HG02938 (cell line): ENCODE data around the gene TRIM4.
"Not testable (repeated sequence)": the region's sequence is repeated elsewhere in the genome, so short reads cannot be mapped to it uniquely, and the experiment has no call there.

Experiments used
- ATAC-seq: cut with Tn5 transposase; IDR thresholded peaks from one replicate; pipeline ENCODE4 v1.9.1; 2021; ENCODE audit warnings: mild to moderate bottlenecking, moderate library complexity; ENCODE audit not compliant: unreplicated experiment

TRIM4 gene, protein sequence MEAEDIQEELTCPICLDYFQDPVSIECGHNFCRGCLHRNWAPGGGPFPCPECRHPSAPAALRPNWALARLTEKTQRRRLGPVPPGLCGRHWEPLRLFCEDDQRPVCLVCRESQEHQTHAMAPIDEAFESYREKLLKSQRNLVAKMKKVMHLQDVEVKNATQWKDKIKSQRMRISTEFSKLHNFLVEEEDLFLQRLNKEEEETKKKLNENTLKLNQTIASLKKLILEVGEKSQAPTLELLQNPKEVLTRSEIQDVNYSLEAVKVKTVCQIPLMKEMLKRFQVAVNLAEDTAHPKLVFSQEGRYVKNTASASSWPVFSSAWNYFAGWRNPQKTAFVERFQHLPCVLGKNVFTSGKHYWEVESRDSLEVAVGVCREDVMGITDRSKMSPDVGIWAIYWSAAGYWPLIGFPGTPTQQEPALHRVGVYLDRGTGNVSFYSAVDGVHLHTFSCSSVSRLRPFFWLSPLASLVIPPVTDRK

DNA sequence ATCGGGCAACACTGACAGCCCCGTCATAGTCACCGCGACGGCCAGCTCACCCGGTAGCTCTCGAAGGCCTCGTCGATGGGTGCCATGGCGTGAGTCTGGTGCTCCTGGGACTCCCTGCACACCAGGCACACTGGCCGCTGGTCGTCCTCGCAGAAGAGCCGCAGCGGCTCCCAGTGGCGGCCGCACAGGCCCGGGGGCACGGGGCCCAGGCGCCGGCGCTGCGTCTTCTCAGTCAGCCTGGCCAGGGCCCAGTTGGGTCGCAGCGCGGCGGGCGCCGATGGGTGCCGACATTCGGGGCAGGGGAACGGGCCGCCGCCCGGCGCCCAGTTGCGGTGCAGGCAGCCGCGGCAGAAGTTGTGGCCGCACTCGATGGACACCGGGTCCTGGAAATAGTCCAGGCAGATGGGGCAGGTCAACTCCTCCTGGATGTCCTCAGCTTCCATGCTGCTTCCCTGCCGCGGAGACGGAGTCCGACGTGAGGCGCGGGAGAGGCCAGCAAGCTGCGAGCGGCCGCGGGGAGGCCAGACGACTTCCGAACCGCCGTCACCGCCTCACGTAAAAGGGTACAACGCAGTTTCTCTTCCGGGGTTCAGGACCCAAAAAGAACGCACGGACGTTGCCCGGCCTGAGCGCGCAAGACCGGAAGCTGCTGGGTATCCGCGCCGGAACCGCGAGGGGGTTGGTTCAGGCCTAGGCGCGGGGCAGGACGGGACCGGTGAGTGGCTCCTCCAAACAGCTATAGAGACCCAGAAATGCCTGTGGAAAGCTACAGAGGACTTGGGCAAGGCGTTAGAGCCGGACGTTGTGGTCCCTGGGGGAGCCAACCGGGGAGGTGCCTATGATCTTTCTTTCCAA is at the start of gene TRIM4:
TRIM4 (minus strand) TSS at position 572 of the 855 bp plus-strand sequence; CDS start at position 443, 129 bp downstream.
- ATAC-seq: peak; percentile 92

DNA sequence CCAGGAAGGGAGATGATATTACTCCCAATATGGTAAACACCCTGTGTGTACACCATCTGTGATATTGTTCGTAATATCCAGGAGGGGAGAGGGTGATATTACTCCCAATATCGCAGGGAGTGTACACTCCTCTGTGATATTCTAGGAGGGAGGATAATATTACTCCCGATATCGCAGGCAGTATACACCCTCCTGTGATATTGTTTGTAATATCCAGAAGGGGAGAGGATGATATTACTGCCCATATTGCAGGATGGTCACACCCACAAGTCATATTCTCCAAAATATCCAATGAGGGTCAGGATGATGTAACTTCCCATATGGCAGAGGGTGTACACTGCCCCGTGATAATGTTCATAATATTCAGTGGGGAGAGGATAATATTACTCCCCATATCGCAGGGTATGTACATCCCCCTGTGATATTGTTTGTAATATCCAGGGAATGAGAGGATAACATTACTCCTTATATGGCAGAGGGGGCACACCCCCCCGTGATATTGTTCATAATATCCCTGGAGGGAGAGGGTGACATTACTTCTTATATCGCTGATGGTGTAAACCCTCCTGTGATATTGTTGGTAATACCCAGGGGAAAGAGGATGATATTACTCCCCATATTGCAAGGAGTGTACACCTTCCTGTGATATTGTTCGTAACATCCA is 39.4 kb upstream of the TRIM4 start:
- no peak for ATAC-seq

DNA sequence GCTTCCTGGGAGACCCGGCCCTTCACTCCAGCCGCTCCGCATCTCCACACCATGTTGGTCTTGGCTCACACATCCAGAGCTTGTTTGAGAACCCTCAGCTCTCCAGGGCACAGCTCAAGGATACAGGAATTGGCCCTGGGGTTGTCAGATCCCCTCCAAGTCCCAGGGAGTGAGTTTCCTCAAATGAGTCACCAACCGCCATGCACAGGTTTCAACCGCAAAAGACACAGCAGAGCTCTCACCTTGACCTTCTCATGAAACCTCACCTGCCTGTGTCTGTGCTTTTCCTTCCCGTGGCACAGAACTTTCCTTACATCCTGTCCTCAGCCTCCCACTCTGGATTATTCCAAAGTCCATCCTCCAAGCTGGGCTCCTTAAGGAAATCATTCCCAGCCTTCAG is 35.9 kb upstream of the TRIM4 start:
- no peak for ATAC-seq

DNA sequence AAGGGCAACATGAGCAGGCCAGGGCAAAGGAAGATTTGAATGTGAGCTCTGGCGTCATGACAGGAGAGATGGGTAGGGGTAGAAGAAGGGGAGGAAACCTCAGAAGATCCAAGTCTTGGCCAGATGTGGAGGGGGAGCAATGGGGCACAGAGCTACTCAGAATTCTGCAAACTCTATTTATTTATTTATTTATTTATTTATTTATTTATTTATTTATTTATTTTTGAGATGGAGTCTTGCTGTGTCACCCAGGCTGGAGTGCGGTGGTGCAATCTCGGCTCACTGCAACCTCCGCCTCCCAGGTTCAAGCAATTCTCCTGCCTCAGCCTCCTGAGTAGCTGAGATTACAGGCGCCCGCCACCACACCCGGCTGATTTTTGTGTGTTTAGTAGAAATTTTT is 35.3 kb upstream of the TRIM4 start:
- not testable (repeated sequence) for ATAC-seq

DNA sequence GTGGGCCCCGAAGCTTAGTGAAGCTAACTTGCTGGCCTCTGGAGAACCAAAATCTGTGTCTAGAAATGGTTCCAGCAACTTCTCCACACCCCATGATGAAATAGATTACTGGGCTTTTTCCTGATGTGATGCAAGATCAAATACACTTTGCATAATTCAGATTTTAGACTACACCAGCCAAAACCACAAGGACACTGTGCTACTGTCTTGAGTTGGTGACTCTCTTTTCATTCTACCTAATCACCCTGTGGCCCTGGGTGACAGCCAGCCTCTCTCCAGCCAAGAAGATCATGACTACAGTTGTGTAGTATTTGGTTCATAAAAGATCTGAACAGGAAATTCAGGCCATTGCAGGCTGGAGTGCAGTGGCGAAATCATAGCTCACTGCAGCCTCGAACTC is 34.3 kb upstream of the TRIM4 start:
- ATAC-seq: no peak

DNA sequence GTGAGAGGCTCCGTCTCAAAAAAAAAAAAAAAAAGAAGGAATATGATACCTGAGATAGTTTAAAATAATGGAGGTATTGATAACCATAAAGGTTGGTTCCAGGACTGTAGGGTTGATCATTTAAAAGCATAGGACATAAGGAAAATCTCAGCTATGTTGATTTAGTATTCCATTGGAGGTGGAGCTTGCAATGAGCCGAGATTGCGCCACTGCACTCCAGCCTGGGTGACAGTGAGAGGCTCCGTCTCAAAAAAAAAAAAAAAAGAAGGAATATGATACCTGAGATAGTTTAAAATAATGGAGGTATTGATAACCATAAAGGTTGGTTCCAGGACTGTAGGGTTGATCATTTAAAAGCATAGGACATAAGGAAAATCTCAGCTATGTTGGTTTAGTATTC is 33.3 kb upstream of the TRIM4 start:
- not testable (repeated sequence) for ATAC-seq

DNA sequence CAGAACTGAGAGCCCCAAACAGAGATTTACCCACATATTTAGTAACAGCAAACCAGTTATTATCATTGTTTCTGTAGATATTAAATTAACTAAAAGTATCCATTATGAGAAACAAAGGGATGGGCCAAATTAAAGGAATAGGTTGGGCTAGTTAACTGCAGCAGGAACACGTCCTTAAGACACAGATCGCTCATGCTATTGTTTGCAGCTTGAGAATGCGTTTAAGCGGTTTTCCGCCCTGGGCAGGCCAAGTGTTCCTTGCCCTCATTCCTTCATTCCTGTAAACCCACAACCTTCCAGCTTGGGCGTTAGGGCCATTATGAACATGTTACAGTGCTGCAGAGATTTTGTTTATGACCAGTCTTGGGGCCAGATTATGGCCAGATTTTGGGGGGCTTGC is 31.5 kb upstream of the TRIM4 start:
- ATAC-seq: not testable (repeated sequence)

DNA sequence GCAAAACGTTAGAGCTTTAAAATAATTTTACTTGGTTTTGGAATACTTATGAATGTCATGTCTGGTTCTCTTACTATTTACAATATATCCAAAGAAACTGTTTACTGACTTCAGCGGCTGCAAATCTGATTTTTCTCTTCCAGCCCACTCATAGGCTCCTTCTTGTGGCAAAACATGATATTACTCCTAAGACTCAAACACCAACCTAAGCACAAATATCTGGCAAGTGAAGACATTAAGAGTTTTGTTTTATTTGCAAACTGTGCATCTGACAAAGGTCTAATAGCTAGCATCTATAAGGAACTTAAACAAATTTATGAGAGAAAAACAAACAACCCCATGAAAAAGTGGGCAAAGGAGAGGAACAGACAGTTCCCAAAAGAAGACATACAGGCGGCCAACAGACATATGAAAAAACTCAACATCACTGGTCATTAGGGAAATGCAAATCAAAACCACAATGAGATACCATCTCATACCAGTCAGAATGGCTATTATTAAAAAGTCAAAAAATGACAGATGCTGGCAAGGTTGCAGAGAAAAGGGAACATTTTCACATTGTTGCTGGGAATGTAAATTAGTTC is 30.4 kb upstream of the TRIM4 start:
- no peak for ATAC-seq

DNA sequence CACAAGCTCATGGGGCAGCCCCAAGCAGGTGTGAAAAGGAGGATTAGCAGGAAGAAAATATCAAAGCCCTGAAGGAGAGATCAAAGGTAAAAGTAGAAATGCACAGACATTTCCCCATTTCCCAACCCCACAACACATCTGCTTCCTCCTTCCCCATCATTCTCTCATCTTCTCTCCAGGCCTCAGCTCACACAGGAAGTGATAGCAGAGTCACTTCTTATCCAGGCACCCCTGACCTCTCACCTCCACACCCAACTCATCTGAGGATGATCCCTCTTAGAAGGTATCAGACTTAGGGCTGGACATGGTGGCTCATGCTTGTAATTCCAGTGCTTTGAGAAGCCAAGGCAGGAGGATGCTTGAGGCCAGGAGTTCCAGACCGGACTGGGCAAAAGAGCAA is 28.3 kb upstream of the TRIM4 start:
- ATAC-seq: no peak

DNA sequence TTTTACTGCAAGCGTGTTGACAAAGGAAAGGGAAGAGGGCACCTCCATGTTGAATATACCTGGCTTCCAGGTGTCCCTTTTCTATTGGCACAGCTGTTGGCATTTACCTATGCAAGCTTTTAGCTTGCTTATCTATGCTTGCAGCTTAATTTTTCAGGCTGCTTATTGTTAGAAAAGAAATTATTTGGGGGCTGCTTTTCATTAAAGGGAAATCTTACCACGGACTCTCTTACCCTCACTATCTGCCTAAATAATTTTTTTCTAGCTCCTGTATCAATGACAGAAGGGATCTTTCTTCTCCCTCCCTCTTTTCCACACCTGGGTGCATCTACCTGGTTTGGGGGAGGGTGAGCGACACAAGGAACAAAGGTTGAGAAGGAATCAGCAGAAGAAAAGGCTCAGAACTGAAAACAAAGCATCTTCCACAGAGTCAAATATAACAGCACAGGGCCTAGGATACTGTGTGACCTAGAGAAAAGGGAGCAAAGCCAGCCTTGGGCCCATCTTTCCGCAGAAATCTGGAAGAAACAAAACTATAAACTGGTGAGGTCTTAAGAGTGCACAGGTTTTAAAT is 25.3 kb upstream of the TRIM4 start:
- ATAC-seq: no peak

DNA sequence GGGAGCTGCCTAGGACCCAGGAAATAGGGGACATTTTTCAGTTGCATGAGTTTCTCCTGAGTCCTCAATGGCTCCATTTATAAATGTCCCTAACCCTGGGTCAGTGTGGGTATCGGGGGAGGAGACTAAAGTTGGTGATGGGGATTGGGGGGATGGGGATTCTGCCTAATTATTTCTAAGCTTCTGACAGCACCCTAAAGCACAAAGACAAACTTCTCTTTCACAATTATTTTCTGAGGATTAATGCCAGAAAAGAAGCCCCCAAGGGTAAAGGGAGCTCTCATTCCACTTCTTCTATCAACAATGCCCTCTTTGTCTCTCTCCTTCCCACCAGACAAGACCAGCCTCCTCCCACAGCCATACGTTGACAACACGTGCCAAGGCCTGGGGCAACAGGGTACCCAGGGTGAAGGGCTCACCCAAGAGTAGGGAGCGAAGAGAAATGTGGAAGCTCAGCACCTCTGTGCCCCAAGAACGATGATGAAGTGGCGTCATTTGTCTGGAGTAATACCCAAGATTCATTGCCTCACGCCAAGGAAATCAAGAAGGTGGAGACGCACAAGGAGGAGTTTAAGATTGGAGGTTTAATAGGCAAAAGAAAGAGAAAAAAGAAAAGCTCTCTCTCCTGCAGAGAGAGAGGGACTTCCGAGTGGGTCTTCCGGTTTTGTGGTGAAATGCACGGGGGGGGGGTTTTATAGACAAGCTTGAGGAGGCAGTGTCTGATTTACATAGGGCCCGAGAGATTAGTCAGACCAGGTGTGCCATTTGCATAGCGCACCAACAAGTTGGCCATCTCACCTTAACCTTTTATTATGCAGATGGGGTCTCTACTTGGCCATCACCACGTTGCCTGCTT is 24.5 kb upstream of the TRIM4 start:
- ATAC-seq: no peak

DNA sequence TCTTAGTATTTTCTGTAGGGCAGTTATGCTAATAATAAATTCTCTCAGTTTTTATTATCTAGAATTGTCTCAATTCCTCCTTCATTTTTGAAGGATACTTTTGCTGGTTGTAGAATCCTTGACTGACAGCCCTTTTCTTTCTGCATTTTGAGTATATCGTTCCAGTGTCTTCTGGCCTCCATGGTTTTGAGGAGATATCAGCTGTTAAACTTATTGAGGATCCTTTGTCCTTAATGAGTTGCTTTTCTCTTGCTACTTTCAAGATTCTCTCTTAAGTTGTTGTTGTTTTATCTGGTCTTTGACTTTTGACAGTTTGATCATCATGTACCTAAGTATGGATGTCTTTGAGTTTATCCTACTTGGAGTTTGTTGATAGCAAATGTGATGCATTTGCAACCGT is 19.0 kb upstream of the TRIM4 start:
- no peak for ATAC-seq

DNA sequence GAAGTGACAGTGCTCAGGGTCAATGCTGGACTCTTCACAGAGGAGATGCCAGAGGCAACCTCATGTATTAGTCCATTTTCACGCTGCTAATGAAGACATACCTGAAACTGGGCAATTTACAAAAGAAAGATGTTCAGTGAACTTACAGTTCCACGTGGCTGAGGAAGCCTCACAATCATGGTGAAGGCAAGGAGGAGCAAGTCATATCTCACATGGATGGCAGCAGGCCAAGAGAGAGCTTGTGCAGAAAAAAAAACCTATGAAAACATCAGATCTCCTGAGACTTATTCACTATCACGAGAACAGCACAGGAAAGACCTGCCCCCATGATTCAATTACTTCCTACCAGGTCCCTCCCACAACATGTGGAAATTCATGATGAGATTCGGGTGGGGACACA is 15.7 kb upstream of the TRIM4 start:
- not testable (repeated sequence) for ATAC-seq

DNA sequence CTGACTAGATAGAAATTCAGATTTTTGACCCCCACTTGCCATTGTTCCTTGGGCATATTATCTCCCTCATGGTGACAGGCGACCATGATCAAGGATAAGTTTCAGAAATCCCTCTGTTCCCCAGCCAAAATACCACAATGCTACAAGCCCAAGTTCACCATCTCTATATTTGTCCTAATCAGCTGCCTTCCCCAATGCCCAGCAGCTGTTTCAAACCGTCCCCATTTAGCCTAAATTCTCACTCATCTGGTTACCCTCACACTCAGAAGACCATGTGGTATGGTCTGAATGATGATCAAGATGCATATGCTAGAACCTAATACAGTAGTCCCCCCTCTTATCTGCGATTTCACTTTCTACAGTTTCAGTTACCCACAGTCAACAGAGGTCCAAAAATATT is 11.0 kb upstream of the TRIM4 start:
- ATAC-seq: no peak

DNA sequence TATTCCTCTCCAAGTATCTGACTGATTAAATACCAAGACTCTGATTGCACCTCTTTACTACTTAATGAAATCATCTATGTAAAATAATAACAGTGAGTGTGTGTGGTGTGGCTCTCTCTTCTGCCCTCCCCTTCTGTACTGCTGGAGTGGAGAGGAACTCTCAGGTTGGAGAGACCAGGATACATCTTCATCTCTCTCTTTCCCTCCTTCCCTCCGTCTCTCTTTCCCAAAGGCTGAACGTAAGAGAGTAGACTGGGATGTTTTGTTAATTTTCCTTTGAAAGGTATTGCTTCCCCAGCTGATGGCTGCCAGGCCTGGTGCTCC is 10.4 kb upstream of the TRIM4 start:
- no peak for ATAC-seq

DNA sequence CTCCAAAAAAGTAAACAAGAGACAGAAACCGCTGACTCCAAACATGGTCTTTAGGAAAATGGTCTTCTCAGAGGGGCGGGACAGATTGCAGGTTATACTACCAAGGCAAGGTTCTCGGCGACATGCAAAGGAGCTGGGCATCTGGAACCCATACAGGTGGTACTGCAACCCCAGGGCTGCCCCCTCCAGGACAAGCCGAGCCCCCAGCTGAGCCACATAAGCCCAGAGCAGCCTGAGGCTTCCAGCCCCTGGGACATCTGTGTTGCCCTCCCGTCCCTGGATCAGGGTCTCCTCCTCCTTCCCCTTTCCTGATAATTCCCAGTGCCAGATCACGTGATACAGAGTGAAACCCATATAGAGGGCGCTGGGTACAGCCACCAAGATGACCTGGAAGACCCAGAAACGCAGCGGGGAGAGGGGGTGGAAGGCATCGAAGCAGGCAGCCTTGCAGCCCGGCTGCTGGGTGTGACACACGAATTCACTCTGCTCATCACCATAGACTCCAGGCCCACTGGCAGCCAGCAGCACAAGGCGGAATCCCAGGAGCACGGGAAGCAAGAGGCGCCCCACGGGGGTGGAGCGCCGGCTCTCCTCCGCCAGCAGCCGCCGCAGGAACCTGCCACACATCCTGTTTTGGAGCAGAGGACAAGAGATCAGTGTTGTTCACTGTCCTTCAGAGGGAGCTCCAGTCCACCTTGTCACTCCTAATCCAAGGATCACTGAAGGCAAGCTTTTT is 9.8 kb upstream of the TRIM4 start, which contains the start of gene GJC3:
GJC3 (minus strand) TSS at position 627 of the 736 bp plus-strand sequence; CDS start at position 627, 0 bp downstream.
- no peak for ATAC-seq

DNA sequence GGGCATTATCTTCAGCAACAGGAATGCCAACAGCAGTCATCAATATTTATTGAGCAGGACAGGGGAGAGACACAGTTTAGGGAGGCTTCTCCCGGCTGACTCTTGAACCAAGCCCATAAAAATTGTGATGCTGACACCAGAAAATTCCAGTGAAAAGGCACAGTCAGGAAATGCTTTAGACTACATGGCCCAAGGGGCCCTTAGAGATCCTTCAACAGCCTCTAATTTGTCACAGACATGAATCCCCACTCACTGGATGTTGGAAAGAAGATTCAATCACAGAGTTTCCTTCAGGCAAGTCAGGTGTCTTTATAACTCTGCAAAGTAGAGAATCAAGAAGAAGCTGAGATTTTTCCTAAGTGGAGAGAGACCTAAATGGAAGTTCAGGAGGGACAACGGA is 8.9 kb upstream of the TRIM4 start:
- no peak for ATAC-seq

DNA sequence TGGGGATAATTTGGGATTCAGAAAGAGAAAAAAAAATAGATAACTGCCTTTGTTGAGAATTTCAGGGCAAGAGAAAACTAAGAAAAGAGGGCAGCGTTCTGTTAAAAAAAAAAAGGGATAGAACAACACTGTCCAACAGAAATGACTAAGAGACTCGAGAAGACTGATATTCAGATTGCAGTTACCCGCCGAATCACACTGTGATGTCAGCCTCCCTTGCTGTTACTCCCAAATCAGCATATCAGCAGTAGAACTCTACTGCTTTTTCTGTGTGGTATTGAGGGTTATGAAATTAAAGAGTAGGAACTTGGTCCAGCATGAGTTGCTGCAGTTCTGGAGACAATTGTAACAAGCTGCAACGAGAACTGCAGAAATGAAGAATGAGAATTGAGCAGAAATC is 8.2 kb upstream of the TRIM4 start:
- no peak for ATAC-seq

DNA sequence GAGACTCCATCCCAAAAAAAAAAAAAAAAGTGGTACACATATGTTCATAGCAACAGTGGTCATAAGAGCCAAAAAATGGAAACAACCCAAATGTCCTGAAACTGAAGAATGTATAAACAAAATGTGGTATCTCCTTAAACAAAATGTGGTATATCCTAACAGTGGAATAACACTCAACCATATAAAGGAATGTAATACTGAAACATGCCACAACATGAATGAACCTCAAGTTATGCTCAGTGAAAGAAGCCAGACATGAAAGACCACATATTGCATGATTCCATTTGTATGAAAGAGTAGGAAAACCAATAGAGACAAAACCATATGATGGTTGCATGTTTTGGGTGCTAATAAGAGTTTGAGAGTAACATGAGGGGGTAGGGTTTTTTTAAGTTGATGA is 7.0 kb upstream of the TRIM4 start:
- ATAC-seq: no peak
